Activated T-helper 1 cell treated with anti-CD3 and anti-CD28 coated beads, Interleukin-12 subunit alpha, Interleukin-12 subunit beta, Interleukin-2, Interleukin-4 antibody, amounts not matched to agents 30 ng/mL and 10 ng/mL and 1 ng/mL, durations not matched to agents 14 hours and 24 hours and 36 hours (primary cell): ENCODE data around the gene HSF4. TPM values are rescaled to one million over a fixed set of nuclear protein-coding genes. Genes with fewer than 3 reads are reported as not detected.

Experiments
- DNase-seq: peaks from one replicate; pipeline ENCODE4 v3.0.0; 2021; ENCODE audit warnings: low spot score
- H3K27ac Mint-ChIP-seq: one replicate; pipeline ENCODE4 v1.8.0; 2021; ENCODE audit warnings: mild to moderate bottlenecking, mixed read lengths
- H3K27me3 Mint-ChIP-seq: one replicate; pipeline ENCODE4 v1.8.0; 2022; ENCODE audit warnings: mild to moderate bottlenecking, moderate library complexity, mixed read lengths; ENCODE audit not compliant: insufficient read depth
- H3K36me3 Mint-ChIP-seq: one replicate; pipeline ENCODE4 v1.8.0; 2021; ENCODE audit warnings: low read depth, mixed read lengths
- H3K4me1 Mint-ChIP-seq: one replicate; pipeline ENCODE4 v1.8.0; 2021; ENCODE audit warnings: low read depth, mixed read lengths
- H3K4me3 Mint-ChIP-seq: one replicate; pipeline ENCODE4 v1.8.0; 2021; ENCODE audit warnings: mild to moderate bottlenecking, moderate library complexity, mixed read lengths
- H3K9me3 Mint-ChIP-seq: one replicate; pipeline ENCODE4 v1.8.0; 2021; ENCODE audit warnings: mixed read lengths
- intact Hi-C: fragments of 100-400 bp; cut with micrococcal nuclease; formaldehyde crosslinking; loops from one replicate; pipeline ENCODE4 v1.15.1; 2024
- total RNA-seq: library from RNA; stranded (reverse); gene quantifications from 2 replicates; pipeline ENCODE4 v1.2.3, GENCODE V29; 2022

HSF4 gene
- total RNA-seq, 1 donor from 2014 or later = 30.3 TPM

GRCh38 chr16:67163999-67164558 is 466 bp upstream of the HSF4 start:
- H3K9me3 Mint-ChIP-seq = no peaks in the 10 kb centered on the region
- peaks cover 8% of the 10 kb centered on the region for H3K36me3 Mint-ChIP-seq
- H3K4me1 Mint-ChIP-seq = peaks cover 34% of the 10 kb centered on the region
- DNase-seq = no peak
- H3K27me3 Mint-ChIP-seq = peaks cover 16% of the 10 kb centered on the region
- peak overlapping the region; percentile 52 for H3K27ac Mint-ChIP-seq
- intact Hi-C loops = no loop called here
- H3K4me3 Mint-ChIP-seq = peak overlapping the region; percentile 66

- no peak for DNase-seq
- intact Hi-C loops = no loop called here
- peaks cover 8% of the 10 kb centered on the region for H3K36me3 Mint-ChIP-seq
- peaks cover 40% of the 10 kb centered on the region for H3K4me1 Mint-ChIP-seq
- no peaks in the 10 kb centered on the region for H3K9me3 Mint-ChIP-seq
- H3K27ac Mint-ChIP-seq = peak overlapping the region; percentile 47
- peaks cover 16% of the 10 kb centered on the region for H3K27me3 Mint-ChIP-seq
- H3K4me3 Mint-ChIP-seq = peak overlapping the region; percentile 65
Measured at GRCh38 chr16:67165121-67166078, 855 bp downstream of the HSF4 start.

- H3K4me3 Mint-ChIP-seq = peak overlapping the region; percentile 60
- peaks cover 5% of the 10 kb centered on the region for H3K36me3 Mint-ChIP-seq
- no peak overlapping the region for H3K27ac Mint-ChIP-seq
- intact Hi-C loops = no loop called here
- peaks cover 14% of the 10 kb centered on the region for H3K27me3 Mint-ChIP-seq
- DNase-seq = no peak
- no peaks in the 10 kb centered on the region for H3K9me3 Mint-ChIP-seq
- peaks cover 38% of the 10 kb centered on the region for H3K4me1 Mint-ChIP-seq
Measured at GRCh38 chr16:67166110-67166547, 1.6 kb downstream of the HSF4 start.

- Mint-ChIP-seq H3K4me1 (peaks cover 43% of the 10 kb centered on the region), H3K4me3 (peak overlapping the region; percentile 60), H3K27me3 (peaks cover 14% of the 10 kb centered on the region), H3K36me3 (peaks cover 7% of the 10 kb centered on the region), H3K9me3 (no peaks in the 10 kb centered on the region), H3K27ac (peak overlapping the region; percentile 48)
- intact Hi-C loops = no loop called here
- DNase-seq = no peak
Measured at GRCh38 chr16:67166598-67167168, 2.1 kb downstream of the HSF4 start.

- peaks cover 52% of the 10 kb centered on the region for H3K4me1 Mint-ChIP-seq
- peaks cover 9% of the 10 kb centered on the region for H3K36me3 Mint-ChIP-seq
- H3K9me3 Mint-ChIP-seq = no peaks in the 10 kb centered on the region
- no peak overlapping the region for H3K27ac Mint-ChIP-seq
- DNase-seq = no peak
- no peak overlapping the region for H3K4me3 Mint-ChIP-seq
- intact Hi-C loops = no loop called here
- H3K27me3 Mint-ChIP-seq = peaks cover 14% of the 10 kb centered on the region
Measured at GRCh38 chr16:67167588-67167987, 3.0 kb downstream of the HSF4 start.

GRCh38 chr16:67169011-67169451 is 4.5 kb downstream of the HSF4 start:
- peaks cover 66% of the 10 kb centered on the region for H3K4me1 Mint-ChIP-seq
- intact Hi-C loops = no loop called here
- H3K27ac Mint-ChIP-seq = no peak overlapping the region
- H3K27me3 Mint-ChIP-seq = peaks cover 14% of the 10 kb centered on the region
- peak overlapping the region; percentile 89 for H3K4me3 Mint-ChIP-seq
- no peak for DNase-seq
- peaks cover 15% of the 10 kb centered on the region for H3K36me3 Mint-ChIP-seq
- H3K9me3 Mint-ChIP-seq = no peaks in the 10 kb centered on the region

- intact Hi-C loops = loop anchor here (1.0 kb wide), 3 partner anchors 9 to 14 kb away; partner anchors contain the start of genes FBXL8, MATCAP1 and TRADD
- Mint-ChIP-seq H3K9me3 (no peaks in the 10 kb centered on the region), H3K4me1 (peaks cover 66% of the 10 kb centered on the region), H3K36me3 (peaks cover 15% of the 10 kb centered on the region), H3K27ac (peak overlapping the region; percentile 88), H3K27me3 (peaks cover 14% of the 10 kb centered on the region), H3K4me3 (peak overlapping the region; percentile 89)
- DNase-seq = no peak
Measured at GRCh38 chr16:67169642-67170167, 5.2 kb downstream of the HSF4 start.

- peaks cover 69% of the 10 kb centered on the region for H3K4me1 Mint-ChIP-seq
- peak; percentile 70 for DNase-seq
- peak within 1 kb of the TSS; percentile 89 for H3K4me3 Mint-ChIP-seq
- no peaks in the 10 kb centered on the region for H3K9me3 Mint-ChIP-seq
- intact Hi-C loops = loop anchor here (1.0 kb wide), 3 partner anchors 8 to 13 kb away; partner anchors contain the start of genes FBXL8, MATCAP1 and TRADD
- H3K27ac Mint-ChIP-seq = peak within 1 kb of the TSS; percentile 88
- peaks cover 8% of the 10 kb centered on the region for H3K27me3 Mint-ChIP-seq
- peaks cover 16% of the 10 kb centered on the region for H3K36me3 Mint-ChIP-seq
Measured at GRCh38 chr16:67170168-67170948, 5.8 kb downstream of the HSF4 start, which contains the start of gene NOL3. Gene NOL3, plus strand, starts transcription at chr16:67170538.

GRCh38 chr16:67170949-67171649 is 6.6 kb downstream of the HSF4 start:
- Mint-ChIP-seq H3K4me1 (peaks cover 76% of the 10 kb centered on the region), H3K27me3 (peaks cover 6% of the 10 kb centered on the region), H3K36me3 (peaks cover 22% of the 10 kb centered on the region), H3K9me3 (no peaks in the 10 kb centered on the region), H3K27ac (peak overlapping the region; percentile 87), H3K4me3 (peak overlapping the region; percentile 89)
- DNase-seq = no peak
- intact Hi-C loops = loop anchor here (1.0 kb wide), 3 partner anchors 7 to 12 kb away; partner anchors contain the start of genes FBXL8, MATCAP1 and TRADD

- no peak for DNase-seq
- H3K4me3 Mint-ChIP-seq = peak overlapping the region; percentile 93
- intact Hi-C loops = no loop called here
- H3K27ac Mint-ChIP-seq = peak overlapping the region; percentile 95
- H3K9me3 Mint-ChIP-seq = no peaks in the 10 kb centered on the region
- no peaks in the 10 kb centered on the region for H3K27me3 Mint-ChIP-seq
- H3K36me3 Mint-ChIP-seq = peaks cover 24% of the 10 kb centered on the region
- peaks cover 77% of the 10 kb centered on the region for H3K4me1 Mint-ChIP-seq
Measured at GRCh38 chr16:67173323-67173722, 8.8 kb downstream of the HSF4 start.

- intact Hi-C loops = loop anchor here (1.0 kb wide), 2 partner anchors 9 to 14 kb away; partner anchors contain the start of gene MATCAP1
- no peaks in the 10 kb centered on the region for H3K9me3 Mint-ChIP-seq
- H3K36me3 Mint-ChIP-seq = peaks cover 23% of the 10 kb centered on the region
- H3K27ac Mint-ChIP-seq = peak overlapping the region; percentile 95
- H3K4me3 Mint-ChIP-seq = peak overlapping the region; percentile 93
- peak; percentile 71 for DNase-seq
- no peaks in the 10 kb centered on the region for H3K27me3 Mint-ChIP-seq
- peaks cover 76% of the 10 kb centered on the region for H3K4me1 Mint-ChIP-seq
Measured at GRCh38 chr16:67173808-67174705, 9.5 kb downstream of the HSF4 start.
